GM13977 (cell line): Measurements from ENCODE around the gene ASPDH.

Source experiments
- DNase-seq: peaks from one replicate; pipeline ENCODE4 v3.0.0; 2012; ENCODE audit warnings: low spot score
- CTCF ChIP-seq: IDR thresholded peaks from 2 replicates; pipeline ENCODE4 v1.5.1; 2012; ENCODE audit warnings: mild to moderate bottlenecking, control low read depth; ENCODE audit not compliant: insufficient read depth; ENCODE audit errors: extremely low read depth, missing control alignments
- in situ Hi-C: fragments of 300-500 bp; cut with MboI; formaldehyde crosslinking; loops from one replicate; pipeline ENCODE4 v1.12.0; 2022; ENCODE audit warnings: low sequenced_read_pairs, low pct_unique_long_range_greater_than_20kb, mixed read lengths, inconsistent platforms; ENCODE audit not compliant: unreplicated experiment

The ASPDH gene

GRCh38 chr19:50520822-50521465 is 7.2 kb upstream of the ASPDH start:
- in situ Hi-C loops: no loop called here
- TF ChIP-seq CTCF: no peak
- no peak for DNase-seq

GRCh38 chr19:50519006-50519575 is 5.4 kb upstream of the ASPDH start:
- TF ChIP-seq CTCF: no peak
- in situ Hi-C loops: no loop called here
- DNase-seq: no peak

- peak; percentile 0 for TF ChIP-seq CTCF
- in situ Hi-C loops: no loop called here
- DNase-seq: no peak
These were observed 4.6 kb upstream of the ASPDH start for GRCh38 chr19:50518091-50519005.

- no peak for DNase-seq
- no peak for TF ChIP-seq CTCF
- in situ Hi-C loops: no loop called here
These were observed 4.0 kb upstream of the ASPDH start for GRCh38 chr19:50517704-50518075.

- DNase-seq: no peak
- in situ Hi-C loops: no loop called here
- TF ChIP-seq CTCF: no peak
These were observed 3.4 kb upstream of the ASPDH start for GRCh38 chr19:50516964-50517703.

GRCh38 chr19:50516456-50516855 is 2.7 kb upstream of the ASPDH start:
- in situ Hi-C loops: no loop called here
- DNase-seq: no peak
- no peak for TF ChIP-seq CTCF
